Spleen (tissue), 7 donors: Measurements from ENCODE around the gene TCL1B.

ENCODE experiments used
- POLR2A ChIP-seq, 3 donors: fragments of 450-650 bp; IDR thresholded peaks; one replicate each; pipeline ENCODE4 v1.5.1; 2017; ENCODE audit warnings: antibody characterized with exemption in 3 of 3, mild to moderate bottlenecking in 1 of 3
- TF ChIP-seq, protein P1 (sequence below), 11 experiments: fragments of 200-600 bp in 7 of 11; fragments of 450-650 bp in 4 of 11; sonication (generic) in 4 of 11; IDR thresholded peaks in 8 of 11; conservative IDR thresholded peaks in 3 of 11; 1 replicate in 7 of 11; 2 replicates in 4 of 11; pipeline versions ENCODE4 v1.4.0 to v1.8.0; 2016 to 2021; ENCODE audit warnings: antibody characterized with exemption in 11 of 11, inconsistent platforms in 4 of 11, mild to moderate bottlenecking in 1 of 11
- donor health status: DM: no; HTN: no; CAD: no; lungs with moderate emphysema.
- donor health status: DM: no; HTN: no; CAD: no.
- donor health status: DM: no; HTN: no; CAD: no.

GRCh38 chr14:95692109-95692508, 5.9 kb downstream of the TCL1B start:
- TF ChIP-seq, protein P1, sequence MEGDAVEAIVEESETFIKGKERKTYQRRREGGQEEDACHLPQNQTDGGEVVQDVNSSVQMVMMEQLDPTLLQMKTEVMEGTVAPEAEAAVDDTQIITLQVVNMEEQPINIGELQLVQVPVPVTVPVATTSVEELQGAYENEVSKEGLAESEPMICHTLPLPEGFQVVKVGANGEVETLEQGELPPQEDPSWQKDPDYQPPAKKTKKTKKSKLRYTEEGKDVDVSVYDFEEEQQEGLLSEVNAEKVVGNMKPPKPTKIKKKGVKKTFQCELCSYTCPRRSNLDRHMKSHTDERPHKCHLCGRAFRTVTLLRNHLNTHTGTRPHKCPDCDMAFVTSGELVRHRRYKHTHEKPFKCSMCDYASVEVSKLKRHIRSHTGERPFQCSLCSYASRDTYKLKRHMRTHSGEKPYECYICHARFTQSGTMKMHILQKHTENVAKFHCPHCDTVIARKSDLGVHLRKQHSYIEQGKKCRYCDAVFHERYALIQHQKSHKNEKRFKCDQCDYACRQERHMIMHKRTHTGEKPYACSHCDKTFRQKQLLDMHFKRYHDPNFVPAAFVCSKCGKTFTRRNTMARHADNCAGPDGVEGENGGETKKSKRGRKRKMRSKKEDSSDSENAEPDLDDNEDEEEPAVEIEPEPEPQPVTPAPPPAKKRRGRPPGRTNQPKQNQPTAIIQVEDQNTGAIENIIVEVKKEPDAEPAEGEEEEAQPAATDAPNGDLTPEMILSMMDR (IDR thresholded peaks at IDR 0.05 in 8 of 11, conservative IDR thresholded peaks at IDR 0.05 in 3 of 11): no peak
- no peak for TF ChIP-seq POLR2A (IDR thresholded peaks at IDR 0.05)
